WTC11 (cell line): ENCODE results near the gene LRR1. TPM values are rescaled to one million over a fixed set of nuclear protein-coding genes. Genes with fewer than 3 reads are reported as not detected.

ENCODE experiments used
- ATAC-seq: fragments of 200-7000 bp; cut with Tn5 transposase; 2 replicates; pipeline ENCODE4 v1.10.0; 2021; ENCODE audit warnings: mild to moderate bottlenecking, moderate library complexity
- CTCF ChIA-PET: fragments of 300-600 bp; sonication (Branson Sonifier 250); formaldehyde crosslinking; loops from one replicate; lab custom pipeline; 2021; ENCODE audit warnings: antibody characterized with exemption; lab: Charles Lee
- POLR2A ChIA-PET: fragments of 350-600 bp; sonication (Branson Sonifier 250); formaldehyde crosslinking; loops from one replicate; lab custom pipeline; 2021; ENCODE audit warnings: antibody characterized with exemption; lab: Charles Lee
- DNase-seq: peaks from one replicate; pipeline ENCODE4 v3.0.0; 2021; ENCODE audit warnings: low spot score
- H3K27ac Mint-ChIP-seq: 2 replicates; pipeline ENCODE4 v1.8.0; 2021; ENCODE audit warnings: mixed read lengths
- H3K27me3 Mint-ChIP-seq: 2 replicates; pipeline ENCODE4 v1.8.0; 2021; ENCODE audit warnings: low read depth, mild to moderate bottlenecking, moderate library complexity, mixed read lengths
- H3K36me3 Mint-ChIP-seq: 2 replicates; pipeline ENCODE4 v1.8.0; 2021; ENCODE audit warnings: mixed read lengths
- H3K4me1 Mint-ChIP-seq: 2 replicates; pipeline ENCODE4 v1.8.0; 2022; ENCODE audit warnings: mixed read lengths
- H3K4me3 Mint-ChIP-seq: 2 replicates; pipeline ENCODE4 v1.8.0; 2021; ENCODE audit warnings: mild to moderate bottlenecking, moderate library complexity, mixed read lengths
- H3K9me3 Mint-ChIP-seq: 2 replicates; pipeline ENCODE4 v1.8.0; 2021; ENCODE audit warnings: mixed read lengths
- AFF4 ChIP-seq: sonication (generic); formaldehyde crosslinking; IDR thresholded peaks from 2 replicates; pipeline ENCODE4 v1.8.1; 2023; ENCODE audit warnings: mild to moderate bottlenecking, missing genetic modification reagents, borderline replicate concordance
- ARID4B ChIP-seq: sonication (generic); formaldehyde crosslinking; IDR thresholded peaks from 2 replicates; pipeline ENCODE4 v1.8.0; 2023; ENCODE audit warnings: missing genetic modification reagents, mild to moderate bottlenecking, borderline replicate concordance
- E2F4 ChIP-seq: sonication (generic); formaldehyde crosslinking; IDR thresholded peaks from 2 replicates; pipeline ENCODE4 v1.8.1; 2022; ENCODE audit warnings: low read depth, mild to moderate bottlenecking, moderate library complexity, missing genetic modification reagents, borderline replicate concordance
- ERG ChIP-seq: fragments of 250-450 bp; sonication (Bioruptor Pico); IDR thresholded peaks from 2 replicates; pipeline ENCODE4 v1.8.0; 2021; ENCODE audit warnings: mild to moderate bottlenecking
- FOXP4 ChIP-seq: sonication (generic); formaldehyde crosslinking; IDR thresholded peaks from 2 replicates; pipeline ENCODE4 v1.8.0; 2022; ENCODE audit warnings: mild to moderate bottlenecking, missing genetic modification reagents
- GABPB1 ChIP-seq: sonication (generic); formaldehyde crosslinking; IDR thresholded peaks from 2 replicates; pipeline ENCODE4 v1.8.1; 2023; ENCODE audit warnings: mild to moderate bottlenecking, missing genetic modification reagents
- MXD4 ChIP-seq: fragments of 250-450 bp; sonication (Bioruptor Pico); IDR thresholded peaks from 2 replicates; pipeline ENCODE4 v1.8.0; 2021; ENCODE audit warnings: mild to moderate bottlenecking, moderate library complexity, borderline replicate concordance
- MYBL2 ChIP-seq: sonication (generic); formaldehyde crosslinking; IDR thresholded peaks from 2 replicates; pipeline ENCODE4 v1.8.1; 2023; ENCODE audit warnings: mild to moderate bottlenecking, moderate library complexity, missing genetic modification reagents
- NR3C1 ChIP-seq: sonication (generic); formaldehyde crosslinking; conservative IDR thresholded peaks from 2 replicates; pipeline ENCODE4 v1.8.1; 2023; ENCODE audit warnings: low read depth, mild to moderate bottlenecking, missing genetic modification reagents
- OVOL2 ChIP-seq: fragments of 250-450 bp; sonication (Bioruptor Pico); IDR thresholded peaks from 2 replicates; pipeline ENCODE4 v1.9.0; 2021; ENCODE audit warnings: mild to moderate bottlenecking, borderline replicate concordance
- RORB ChIP-seq: fragments of 250-450 bp; sonication (Bioruptor Pico); IDR thresholded peaks from 2 replicates; pipeline ENCODE4 v1.9.0; 2021; ENCODE audit warnings: mild to moderate bottlenecking
- SMAD3 ChIP-seq: sonication (generic); formaldehyde crosslinking; IDR thresholded peaks from 2 replicates; pipeline ENCODE4 v1.8.0; 2022; ENCODE audit warnings: missing genetic modification reagents, mild to moderate bottlenecking, borderline replicate concordance
- SMAD4 ChIP-seq: sonication (generic); formaldehyde crosslinking; IDR thresholded peaks from 2 replicates; pipeline ENCODE4 v1.8.0; 2022; ENCODE audit warnings: mild to moderate bottlenecking, missing genetic modification reagents
- TCF7 ChIP-seq: sonication (generic); formaldehyde crosslinking; IDR thresholded peaks from 2 replicates; pipeline ENCODE4 v1.8.0; 2022; ENCODE audit warnings: mild to moderate bottlenecking, low read depth, missing genetic modification reagents, moderate library complexity
- ZBTB43 ChIP-seq: sonication (generic); formaldehyde crosslinking; IDR thresholded peaks from 2 replicates; pipeline ENCODE4 v1.8.1; 2023; ENCODE audit warnings: mild to moderate bottlenecking, missing genetic modification reagents
- ZNF232 ChIP-seq: sonication (generic); formaldehyde crosslinking; IDR thresholded peaks from 2 replicates; pipeline ENCODE4 v1.8.0; 2022; ENCODE audit warnings: mild to moderate bottlenecking, missing genetic modification reagents
- ZNF416 ChIP-seq: fragments of 250-450 bp; sonication (Bioruptor Pico); IDR thresholded peaks from 2 replicates; pipeline ENCODE4 v1.9.0; 2021; ENCODE audit warnings: mild to moderate bottlenecking, inconsistent platforms
- ZNF671 ChIP-seq: fragments of 250-450 bp; sonication (Bioruptor Pico); IDR thresholded peaks from 2 replicates; pipeline ENCODE4 v1.8.0; 2021; ENCODE audit warnings: mild to moderate bottlenecking
- total RNA-seq: library from RNA; stranded (reverse); gene quantifications from 3 replicates; pipeline ENCODE4 v1.2.3, GENCODE V29; 2021

The LRR1 gene
- total RNA-seq, 1 experiment from 2014 or later, result 42.6 TPM

GRCh38 chr14:49569281-49569680 lies 29.5 kb upstream of the LRR1 start (continued):
- TF ChIP-seq ERG (CRISPR knock-in tag), result no peak
- no peak for TF ChIP-seq SMAD4
- no peak for TF ChIP-seq ZNF671 (CRISPR knock-in tag)
- no peak for TF ChIP-seq MYBL2 (CRISPR knock-in tag)
- no peak for TF ChIP-seq ARID4B
- no peak for TF ChIP-seq RORB (CRISPR knock-in tag)
- TF ChIP-seq MXD4 (CRISPR knock-in tag), result no peak
- TF ChIP-seq ZNF232 (CRISPR knock-in tag), result no peak
- TF ChIP-seq OVOL2 (CRISPR knock-in tag), result no peak
- TF ChIP-seq GABPB1, result no peak
- no peak for TF ChIP-seq E2F4
- TF ChIP-seq, all 79 proteins: peak for 0

GRCh38 chr14:49574038-49574437 lies 24.7 kb upstream of the LRR1 start:
- ChIA-PET CTCF (no interaction called here), POLR2A (no interaction called here)

GRCh38 chr14:49578141-49578540 lies 20.6 kb upstream of the LRR1 start:
- CTCF ChIA-PET, result no interaction called here
- Mint-ChIP-seq H3K4me3 (no peak overlapping the region), H3K27me3 (no peaks in the 10 kb centered on the region), H3K36me3 (peaks cover 51% of the 10 kb centered on the region), H3K27ac (no peak overlapping the region; the same call in 1 of the 2 replicates), H3K9me3 (no peaks in the 10 kb centered on the region), H3K4me1 (peaks cover 25% of the 10 kb centered on the region)
- no peak for DNase-seq
- POLR2A ChIA-PET, result interaction anchor here (0.6 kb wide), 1 partner anchor 9 kb away, joined by 3 read pairs; no protein-coding TSS in a partner anchor
- ATAC-seq, result no peak
- no peak for TF ChIP-seq NR3C1 (CRISPR knock-in tag)
- TF ChIP-seq ZBTB43 (CRISPR knock-in tag), result no peak
- no peak for TF ChIP-seq OVOL2 (CRISPR knock-in tag)
- no peak for TF ChIP-seq AFF4 (CRISPR knock-in tag)

More at GRCh38 chr14:49574038-49574437, 24.7 kb upstream of the LRR1 start:
- Mint-ChIP-seq H3K27ac (no peak overlapping the region), H3K36me3 (peaks cover 63% of the 10 kb centered on the region), H3K4me1 (no peaks in the 10 kb centered on the region), H3K4me3 (no peak overlapping the region), H3K9me3 (peaks cover 17% of the 10 kb centered on the region), H3K27me3 (no peaks in the 10 kb centered on the region; the same call in 1 of the 2 replicates)
- DNase-seq (no peak), ATAC-seq (no peak)
- no peak for TF ChIP-seq ZNF416 (CRISPR knock-in tag)
- no peak for TF ChIP-seq SMAD3 (CRISPR knock-in tag)
- TF ChIP-seq TCF7, result no peak
- no peak for TF ChIP-seq FOXP4
